ENCODE results near the gene EGFLAM.

DNA sequence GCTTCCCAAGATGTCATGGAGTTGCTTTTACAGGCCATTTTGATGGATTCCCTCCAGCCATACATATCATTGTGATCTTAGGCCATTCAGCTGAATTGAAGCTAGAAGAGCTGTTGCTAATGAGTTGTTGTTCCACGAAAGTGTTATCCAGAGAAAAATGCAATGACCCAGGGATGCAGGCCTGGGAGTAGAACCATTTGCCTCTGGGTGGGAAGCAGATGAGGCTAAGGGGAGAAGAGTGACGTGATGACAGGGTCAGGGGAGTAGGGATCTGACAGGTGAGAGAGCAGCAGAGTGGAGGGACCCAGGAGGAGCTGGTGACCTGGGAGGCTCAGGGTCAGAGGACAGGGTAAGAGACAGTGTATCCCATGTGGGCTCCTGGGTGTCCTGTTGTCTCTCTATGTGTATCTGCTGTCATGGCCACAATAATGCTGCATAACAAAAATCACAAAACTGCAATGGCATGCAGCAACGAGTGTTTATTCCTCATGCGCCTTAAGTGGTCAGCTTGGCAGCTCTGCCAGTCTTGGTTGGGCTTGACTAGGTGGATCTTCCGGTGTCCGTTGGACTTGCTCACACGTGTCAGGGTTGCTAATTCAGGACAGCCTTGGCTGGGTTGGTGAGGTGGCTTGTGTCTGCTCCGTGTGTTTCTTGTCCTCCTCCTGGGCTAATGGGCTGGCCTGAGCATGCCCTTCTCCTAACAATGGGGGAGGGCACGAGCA, 207.5 kb downstream of the EGFLAM start:
- TF ChIP-seq, protein P1, sequence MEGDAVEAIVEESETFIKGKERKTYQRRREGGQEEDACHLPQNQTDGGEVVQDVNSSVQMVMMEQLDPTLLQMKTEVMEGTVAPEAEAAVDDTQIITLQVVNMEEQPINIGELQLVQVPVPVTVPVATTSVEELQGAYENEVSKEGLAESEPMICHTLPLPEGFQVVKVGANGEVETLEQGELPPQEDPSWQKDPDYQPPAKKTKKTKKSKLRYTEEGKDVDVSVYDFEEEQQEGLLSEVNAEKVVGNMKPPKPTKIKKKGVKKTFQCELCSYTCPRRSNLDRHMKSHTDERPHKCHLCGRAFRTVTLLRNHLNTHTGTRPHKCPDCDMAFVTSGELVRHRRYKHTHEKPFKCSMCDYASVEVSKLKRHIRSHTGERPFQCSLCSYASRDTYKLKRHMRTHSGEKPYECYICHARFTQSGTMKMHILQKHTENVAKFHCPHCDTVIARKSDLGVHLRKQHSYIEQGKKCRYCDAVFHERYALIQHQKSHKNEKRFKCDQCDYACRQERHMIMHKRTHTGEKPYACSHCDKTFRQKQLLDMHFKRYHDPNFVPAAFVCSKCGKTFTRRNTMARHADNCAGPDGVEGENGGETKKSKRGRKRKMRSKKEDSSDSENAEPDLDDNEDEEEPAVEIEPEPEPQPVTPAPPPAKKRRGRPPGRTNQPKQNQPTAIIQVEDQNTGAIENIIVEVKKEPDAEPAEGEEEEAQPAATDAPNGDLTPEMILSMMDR (conservative IDR thresholded peaks at IDR 0.05 in 1 of 2, IDR thresholded peaks at IDR 0.05 in 1 of 2; ENCODE audit: low read depth in 1 of 2, low read length in 2 of 2), result no peak
- TF ChIP-seq EZH2 (IDR thresholded peaks at IDR 0.05; ENCODE audit: low read length, missing control alignments), result no peak

Data from fibroblast of lung (primary cell).